Measurements from ENCODE around the gene ARHGEF16. TPM values are rescaled to one million over a fixed set of nuclear protein-coding genes. Genes with fewer than 3 reads are reported as not detected.

ARHGEF16 gene
- polyA plus RNA-seq, 1 of the 3 experiments (the other 2 are of a cell fraction) = 0.18 TPM

- Histone ChIP-seq H3K36me3 (replicated peaks in 1 of 2; ENCODE audit: control insufficient read depth in 1 of 2, insufficient read depth in 2 of 2, low read length in 1 of 2) (no peaks in the 10 kb centered on the region), H3K79me2 (ENCODE audit: insufficient read depth) (no peaks in the 10 kb centered on the region), H3K4me2 (no peak overlapping the region), H3K9ac (no peak overlapping the region), H3K9me2 (no peaks in the 10 kb centered on the region), H3K4me3 (ENCODE audit: low read depth in 2 of 2, low read length in 1 of 2) (no peak overlapping the region), H3K27me3 (ENCODE audit: insufficient read depth) (no peaks in the 10 kb centered on the region), H3K27ac (ENCODE audit: low read depth in 2 of 2, low read length in 1 of 2) (no peak overlapping the region), H4K20me1 (ENCODE audit: insufficient read depth) (no peaks in the 10 kb centered on the region), H3K4me1 (ENCODE audit: control insufficient read depth in 1 of 2, insufficient read depth in 2 of 2, low read depth in 1 of 2, low read length in 1 of 2) (no peaks in the 10 kb centered on the region; a peak in 1 of 4 replicates), H3K9me3 (no peaks in the 10 kb centered on the region), H3F3A (replicated peaks; ENCODE audit: insufficient read depth) (no peaks in the 10 kb centered on the region), H2AFZ (ENCODE audit: low read depth) (no peak overlapping the region)
- POLR2A ChIA-PET = no interaction called here
- WGBS (ENCODE audit: low lambda C conversion rate) = 59% methylated on average over 9 of the region's 17 CpGs
- no peak for TF ChIP-seq RAD21 (IDR thresholded peaks at IDR 0.05; ENCODE audit: low read length)
- TF ChIP-seq NFIC (IDR thresholded peaks at IDR 0.05; ENCODE audit: borderline replicate concordance) = no peak
- TF ChIP-seq MAX (IDR thresholded peaks at IDR 0.05; ENCODE audit: low read depth) = no peak
- no peak for TF ChIP-seq FOSL2 (IDR thresholded peaks at IDR 0.05; ENCODE audit: borderline replicate concordance, low read depth)
- no peak for TF ChIP-seq SIN3A (IDR thresholded peaks at IDR 0.05; ENCODE audit: borderline replicate concordance, low read depth, low read length)
- no peak for TF ChIP-seq GABPA (IDR thresholded peaks at IDR 0.05; ENCODE audit: low read depth)
- no peak for TF ChIP-seq EZH2phosphoT487 (IDR thresholded peaks at IDR 0.05; ENCODE audit: borderline replicate concordance, low read depth)
- no peak for TF ChIP-seq EP300 (IDR thresholded peaks at IDR 0.05; ENCODE audit: borderline replicate concordance in 1 of 2, low read depth in 1 of 2, low read length in 1 of 2)
- no peak for TF ChIP-seq TAF1 (IDR thresholded peaks at IDR 0.05; ENCODE audit: borderline replicate concordance, low read depth, low read length)
- no peak for TF ChIP-seq CTCF (IDR thresholded peaks at IDR 0.05)
- TF ChIP-seq ZBTB33 (IDR thresholded peaks at IDR 0.05; ENCODE audit: borderline replicate concordance, low read depth) = no peak
- TF ChIP-seq ELF1 (IDR thresholded peaks at IDR 0.05) = no peak
- CTCF ChIA-PET = interaction anchor here (1.5 to 9.4 kb wide), 2 partner anchors 12 to 19 kb away, joined by 3 to 114 read pairs; partner anchors contain the start of gene ARHGEF16
- no peak for DNase-seq
These were observed 11.5 kb downstream of the ARHGEF16 start for GRCh38 chr1:3465935-3466321.

GRCh38 chr1:3466366-3467075, 12.1 kb downstream of the ARHGEF16 start:
- H3F3A ChIP-seq (replicated peaks; ENCODE audit: insufficient read depth) = no peaks in the 10 kb centered on the region
- no peaks in the 10 kb centered on the region for H3K9me2 ChIP-seq
- no peak overlapping the region for H3K4me2 ChIP-seq
- CTCF ChIA-PET = interaction anchor here (1.2 to 9.4 kb wide), 3 partner anchors 13 to 24 kb away, joined by 3 to 114 read pairs (median 6); partner anchors contain the start of gene ARHGEF16
- no peaks in the 10 kb centered on the region for H4K20me1 ChIP-seq (ENCODE audit: insufficient read depth)
- H3K36me3 ChIP-seq (replicated peaks in 1 of 2; ENCODE audit: control insufficient read depth in 1 of 2, insufficient read depth in 2 of 2, low read length in 1 of 2) = no peaks in the 10 kb centered on the region
- H3K27ac ChIP-seq (ENCODE audit: low read depth in 2 of 2, low read length in 1 of 2) = no peak overlapping the region
- WGBS (ENCODE audit: low lambda C conversion rate) = 90% methylated on average over 2 of the region's 16 CpGs
- H3K4me1 ChIP-seq (ENCODE audit: control insufficient read depth in 1 of 2, insufficient read depth in 2 of 2, low read depth in 1 of 2, low read length in 1 of 2) = peaks cover 0 to 5% of the 10 kb centered on the region in 2 experiments; a peak in 2 of 4 replicates
- H3K79me2 ChIP-seq (ENCODE audit: insufficient read depth) = no peaks in the 10 kb centered on the region
- no peak overlapping the region for H3K4me3 ChIP-seq (ENCODE audit: low read depth in 2 of 2, low read length in 1 of 2)
- no peaks in the 10 kb centered on the region for H3K27me3 ChIP-seq (ENCODE audit: insufficient read depth)
- DNase-seq = no peak
- H3K9ac ChIP-seq = no peak overlapping the region
- no peak overlapping the region for H2AFZ ChIP-seq (ENCODE audit: low read depth)
- POLR2A ChIA-PET = no interaction called here
- H3K9me3 ChIP-seq = no peaks in the 10 kb centered on the region
- TF ChIP-seq NRF1 (IDR thresholded peaks at IDR 0.05; ENCODE audit: low read depth, low read length) = no peak
- no peak for TF ChIP-seq RXRA (IDR thresholded peaks at IDR 0.05; ENCODE audit: borderline replicate concordance, low read depth)
- TF ChIP-seq EP300 (IDR thresholded peaks at IDR 0.05; ENCODE audit: borderline replicate concordance in 1 of 2, low read depth in 1 of 2, low read length in 1 of 2) = no peak
- no peak for TF ChIP-seq PBX3 (IDR thresholded peaks at IDR 0.05)
- TF ChIP-seq RAD21 (IDR thresholded peaks at IDR 0.05; ENCODE audit: low read length) = no peak
- no peak for TF ChIP-seq JUND (IDR thresholded peaks at IDR 0.05)
- TF ChIP-seq ZBTB33 (IDR thresholded peaks at IDR 0.05; ENCODE audit: borderline replicate concordance, low read depth) = no peak
- TF ChIP-seq TAF1 (IDR thresholded peaks at IDR 0.05; ENCODE audit: borderline replicate concordance, low read depth, low read length) = no peak
- TF ChIP-seq FOXM1 (IDR thresholded peaks at IDR 0.05; ENCODE audit: low read depth) = no peak
- TF ChIP-seq POLR2AphosphoS5 (IDR thresholded peaks at IDR 0.05; ENCODE audit: low read depth, low read length) = no peak
- no peak for TF ChIP-seq GABPA (IDR thresholded peaks at IDR 0.05; ENCODE audit: low read depth)
- no peak for TF ChIP-seq FOSL2 (IDR thresholded peaks at IDR 0.05; ENCODE audit: borderline replicate concordance, low read depth)
- TF ChIP-seq MEF2A (IDR thresholded peaks at IDR 0.05; ENCODE audit: borderline replicate concordance, low read depth) = no peak

Data from SK-N-SH (cell line).